ENCODE measurements around the gene KRT81.
"Not testable (repeated sequence)": the region's sequence is repeated elsewhere in the genome, so short reads cannot be mapped to it uniquely, and the experiment has no call there.

DNA sequence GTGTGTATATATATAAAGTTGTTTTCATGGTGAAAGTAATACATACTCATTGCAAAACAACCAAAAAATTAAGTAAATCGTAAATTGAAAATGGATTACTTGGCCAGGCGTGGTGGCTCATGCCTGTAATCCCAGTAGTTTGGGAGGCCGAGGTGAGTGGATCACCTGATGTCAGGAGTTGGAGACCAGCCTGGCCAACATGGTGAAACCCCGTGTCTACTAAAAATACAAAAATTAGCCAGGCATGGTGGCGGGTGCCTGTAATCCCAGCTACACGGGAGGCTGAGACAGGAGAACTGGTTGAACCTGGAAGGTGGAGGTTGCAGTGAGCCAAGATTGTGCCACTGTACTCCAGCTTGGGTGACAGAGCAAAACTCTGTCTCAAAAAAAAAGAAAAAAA is 51.1 kb downstream of the KRT81 start:
- TF ChIP-seq, protein P1, sequence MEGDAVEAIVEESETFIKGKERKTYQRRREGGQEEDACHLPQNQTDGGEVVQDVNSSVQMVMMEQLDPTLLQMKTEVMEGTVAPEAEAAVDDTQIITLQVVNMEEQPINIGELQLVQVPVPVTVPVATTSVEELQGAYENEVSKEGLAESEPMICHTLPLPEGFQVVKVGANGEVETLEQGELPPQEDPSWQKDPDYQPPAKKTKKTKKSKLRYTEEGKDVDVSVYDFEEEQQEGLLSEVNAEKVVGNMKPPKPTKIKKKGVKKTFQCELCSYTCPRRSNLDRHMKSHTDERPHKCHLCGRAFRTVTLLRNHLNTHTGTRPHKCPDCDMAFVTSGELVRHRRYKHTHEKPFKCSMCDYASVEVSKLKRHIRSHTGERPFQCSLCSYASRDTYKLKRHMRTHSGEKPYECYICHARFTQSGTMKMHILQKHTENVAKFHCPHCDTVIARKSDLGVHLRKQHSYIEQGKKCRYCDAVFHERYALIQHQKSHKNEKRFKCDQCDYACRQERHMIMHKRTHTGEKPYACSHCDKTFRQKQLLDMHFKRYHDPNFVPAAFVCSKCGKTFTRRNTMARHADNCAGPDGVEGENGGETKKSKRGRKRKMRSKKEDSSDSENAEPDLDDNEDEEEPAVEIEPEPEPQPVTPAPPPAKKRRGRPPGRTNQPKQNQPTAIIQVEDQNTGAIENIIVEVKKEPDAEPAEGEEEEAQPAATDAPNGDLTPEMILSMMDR (IDR thresholded peaks at IDR 0.05), result not testable (repeated sequence)
- not testable (repeated sequence) for TF ChIP-seq POLR2A (IDR thresholded peaks at IDR 0.05)
